Measurements from ENCODE around the gene ADPRHL1.

ADPRHL1 gene

DNA sequence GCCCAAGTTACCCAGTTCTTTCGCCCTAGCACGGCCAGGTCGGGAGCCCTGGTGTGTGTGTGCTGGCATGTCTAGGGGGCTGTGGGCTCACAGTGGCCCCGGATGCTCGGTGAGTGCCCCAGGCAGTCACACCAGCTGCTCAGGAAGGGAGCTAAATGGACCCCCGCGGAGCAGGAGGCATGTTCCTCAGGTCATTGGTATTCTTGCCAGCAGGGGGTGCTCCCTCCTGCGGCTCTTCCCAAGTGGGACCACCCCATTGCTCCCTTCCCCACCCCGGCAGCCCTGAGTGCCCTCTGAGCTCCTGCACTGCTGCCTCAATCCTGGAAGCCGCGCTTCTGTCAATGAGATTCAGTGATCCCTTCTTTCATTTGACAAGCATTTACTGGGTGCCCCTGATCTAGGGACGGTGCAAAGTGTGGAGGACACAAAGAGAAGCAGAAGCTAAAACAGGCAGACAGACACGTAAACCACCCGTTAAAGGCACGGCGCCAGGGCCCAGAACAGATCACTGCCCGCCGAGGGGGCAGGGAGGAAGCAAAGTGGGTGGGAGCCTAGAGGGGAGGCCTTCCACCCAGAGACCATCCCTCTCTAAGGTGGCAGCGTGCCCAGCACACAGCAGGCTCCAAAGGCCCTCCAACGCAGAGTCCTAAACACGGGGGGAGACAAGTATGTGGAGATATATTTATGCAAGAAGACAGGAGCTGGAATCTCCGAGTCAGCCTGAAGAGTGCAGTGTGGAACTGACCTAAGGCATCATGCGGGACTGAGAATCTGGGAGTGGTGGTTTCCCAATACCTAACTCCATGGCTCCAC, 5.2 kb upstream of the ADPRHL1 start:
- DNase-seq (ENCODE audit: low read depth): peak; percentile 45
- in situ Hi-C loops (cut with HindIII; ENCODE audit: low sequenced_read_pairs): no loop called here
- no peak overlapping the region for H3K4me3 ChIP-seq (ENCODE audit: low read depth, low read length)
- TF ChIP-seq, protein P1, sequence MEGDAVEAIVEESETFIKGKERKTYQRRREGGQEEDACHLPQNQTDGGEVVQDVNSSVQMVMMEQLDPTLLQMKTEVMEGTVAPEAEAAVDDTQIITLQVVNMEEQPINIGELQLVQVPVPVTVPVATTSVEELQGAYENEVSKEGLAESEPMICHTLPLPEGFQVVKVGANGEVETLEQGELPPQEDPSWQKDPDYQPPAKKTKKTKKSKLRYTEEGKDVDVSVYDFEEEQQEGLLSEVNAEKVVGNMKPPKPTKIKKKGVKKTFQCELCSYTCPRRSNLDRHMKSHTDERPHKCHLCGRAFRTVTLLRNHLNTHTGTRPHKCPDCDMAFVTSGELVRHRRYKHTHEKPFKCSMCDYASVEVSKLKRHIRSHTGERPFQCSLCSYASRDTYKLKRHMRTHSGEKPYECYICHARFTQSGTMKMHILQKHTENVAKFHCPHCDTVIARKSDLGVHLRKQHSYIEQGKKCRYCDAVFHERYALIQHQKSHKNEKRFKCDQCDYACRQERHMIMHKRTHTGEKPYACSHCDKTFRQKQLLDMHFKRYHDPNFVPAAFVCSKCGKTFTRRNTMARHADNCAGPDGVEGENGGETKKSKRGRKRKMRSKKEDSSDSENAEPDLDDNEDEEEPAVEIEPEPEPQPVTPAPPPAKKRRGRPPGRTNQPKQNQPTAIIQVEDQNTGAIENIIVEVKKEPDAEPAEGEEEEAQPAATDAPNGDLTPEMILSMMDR (IDR thresholded peaks at IDR 0.05; ENCODE audit: low read depth, low read length, missing control alignments): peak; percentile 36

DNA sequence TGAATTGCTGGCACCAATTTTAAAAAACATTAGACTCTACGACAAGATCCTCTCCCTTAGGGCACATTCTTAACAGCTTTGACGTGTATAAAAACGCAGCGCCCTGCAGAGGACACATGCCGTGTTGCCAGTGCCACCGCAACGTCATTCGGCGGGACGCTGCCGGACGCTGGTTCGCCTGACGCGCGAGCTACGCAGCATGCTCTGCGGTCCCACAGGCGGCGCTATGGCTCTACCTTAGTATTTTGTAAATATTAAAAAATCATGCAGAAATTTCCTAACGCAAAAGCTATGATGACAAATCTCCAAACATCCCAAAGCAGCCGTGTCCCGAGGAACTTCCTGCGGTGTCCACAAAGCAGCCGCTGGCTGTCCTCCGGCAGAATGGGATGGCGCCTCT, 4.2 kb upstream of the ADPRHL1 start:
- TF ChIP-seq, protein P1 (IDR thresholded peaks at IDR 0.05; ENCODE audit: low read depth, low read length, missing control alignments): peak; percentile 2
- in situ Hi-C loops (cut with HindIII; ENCODE audit: low sequenced_read_pairs): no loop called here
- no peak for DNase-seq (ENCODE audit: low read depth)
- H3K4me3 ChIP-seq (ENCODE audit: low read depth, low read length): no peak overlapping the region

DNA sequence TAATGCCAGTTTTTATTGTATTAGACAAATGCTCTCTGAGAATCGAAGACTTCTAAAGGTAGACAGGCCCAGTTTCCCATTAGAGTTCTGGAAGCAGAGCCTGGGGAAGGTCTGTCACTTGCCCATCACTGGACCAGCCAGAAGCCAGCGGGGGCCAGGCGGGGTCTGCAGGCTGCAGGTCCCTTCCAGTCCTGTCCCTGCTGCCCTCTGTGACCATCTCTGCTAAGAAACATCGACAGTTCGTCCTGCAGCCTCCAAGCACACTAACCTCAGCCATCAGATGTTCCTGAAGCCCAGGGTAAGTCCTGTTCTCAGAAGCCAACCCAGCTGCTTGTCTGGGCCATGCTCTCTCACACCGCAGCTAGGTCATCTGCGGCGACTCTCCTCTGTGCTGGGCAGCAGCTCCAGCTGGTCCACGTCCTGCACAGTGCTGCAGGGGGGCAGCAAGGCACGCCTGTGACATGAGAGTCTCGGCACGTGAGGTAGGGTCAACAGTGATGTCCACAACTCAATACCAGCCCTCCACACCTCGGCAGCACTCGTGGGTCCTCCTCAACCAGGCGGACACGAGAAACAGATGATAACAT, 2.9 kb upstream of the ADPRHL1 start:
- H3K4me3 ChIP-seq (ENCODE audit: low read depth, low read length): no peak overlapping the region
- in situ Hi-C loops (cut with HindIII; ENCODE audit: low sequenced_read_pairs): no loop called here
- TF ChIP-seq, protein P1 (IDR thresholded peaks at IDR 0.05; ENCODE audit: low read depth, low read length, missing control alignments): no peak
- DNase-seq (ENCODE audit: low read depth): no peak

DNA sequence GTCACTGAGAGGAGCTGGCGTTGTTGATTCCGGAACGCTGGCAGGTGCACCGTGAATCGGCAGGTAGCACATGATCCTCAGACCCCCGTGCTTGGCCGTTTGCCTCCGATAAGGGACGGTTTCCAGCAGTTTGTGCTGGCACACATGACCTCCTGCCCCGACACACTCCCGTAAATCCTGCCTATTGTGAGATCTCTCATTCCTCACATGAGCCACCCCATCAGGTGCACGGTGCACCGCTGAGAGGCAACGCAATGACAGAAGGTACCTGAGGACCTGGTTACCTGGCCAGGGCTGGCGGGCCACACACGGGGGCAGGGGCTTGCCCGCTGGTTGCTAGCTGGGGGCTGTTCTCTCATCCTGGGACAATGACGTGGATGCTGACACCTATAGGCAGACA, 2.1 kb upstream of the ADPRHL1 start:
- DNase-seq (ENCODE audit: low read depth): no peak
- TF ChIP-seq, protein P1 (IDR thresholded peaks at IDR 0.05; ENCODE audit: low read depth, low read length, missing control alignments): no peak
- in situ Hi-C loops (cut with HindIII; ENCODE audit: low sequenced_read_pairs): no loop called here
- no peak overlapping the region for H3K4me3 ChIP-seq (ENCODE audit: low read depth, low read length)

DNA sequence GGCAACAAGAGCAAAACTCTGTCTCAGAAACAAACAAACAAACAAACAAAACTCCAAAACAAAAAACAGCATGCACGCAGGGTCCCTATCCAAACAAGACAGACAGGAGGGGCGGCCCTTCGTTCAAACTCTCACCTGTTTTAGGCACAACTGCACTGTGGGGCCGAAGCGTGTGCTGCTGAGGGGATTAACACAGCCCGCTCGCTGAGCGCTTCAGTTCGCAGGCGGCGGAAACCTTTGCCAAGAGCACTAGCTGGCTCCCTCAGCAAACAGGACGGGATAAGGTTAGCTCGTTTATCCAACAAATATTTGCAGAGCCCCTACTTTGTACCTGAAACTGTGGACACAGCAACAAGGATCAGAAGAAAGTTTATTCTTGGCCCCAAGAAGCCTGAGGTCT, 1.6 kb upstream of the ADPRHL1 start:
- DNase-seq (ENCODE audit: low read depth): no peak
- in situ Hi-C loops (cut with HindIII; ENCODE audit: low sequenced_read_pairs): no loop called here
- TF ChIP-seq, protein P1 (IDR thresholded peaks at IDR 0.05; ENCODE audit: low read depth, low read length, missing control alignments): no peak
- H3K4me3 ChIP-seq (ENCODE audit: low read depth, low read length): no peak overlapping the region

DNA sequence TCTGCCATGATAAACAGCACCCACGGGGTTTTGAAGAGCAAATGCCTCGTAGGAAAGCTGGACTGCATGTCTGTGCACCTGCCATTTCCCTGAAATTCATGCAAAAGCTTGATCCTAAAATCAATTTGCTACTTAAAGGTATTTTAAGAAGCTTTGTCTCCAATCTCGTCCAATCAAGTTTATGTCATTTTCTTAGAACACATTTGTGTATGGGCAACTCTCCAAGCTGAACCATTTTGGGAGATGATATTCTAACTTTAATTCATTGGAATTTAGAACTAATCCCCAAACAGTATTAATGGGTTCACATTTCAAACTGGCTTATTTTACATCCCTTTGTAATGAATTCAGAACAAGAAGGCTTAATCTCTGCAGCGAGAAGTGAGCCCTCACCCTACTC, 822 bp downstream of the ADPRHL1 start:
- H3K4me3 ChIP-seq (ENCODE audit: low read depth, low read length): no peak overlapping the region
- TF ChIP-seq, protein P1 (IDR thresholded peaks at IDR 0.05; ENCODE audit: low read depth, low read length, missing control alignments): no peak
- in situ Hi-C loops (cut with HindIII; ENCODE audit: low sequenced_read_pairs): no loop called here
- DNase-seq (ENCODE audit: low read depth): no peak

All from astrocyte of the cerebellum (primary cell).